GM23338 (cell line): ENCODE measurements around the gene ABAT.

ENCODE experiments used
- CREB1 ChIP-seq: fragments of 250-450 bp; sonication (Bioruptor Pico); IDR thresholded peaks from 2 replicates; pipeline ENCODE4 v1.5.0; 2020; ENCODE audit warnings: low read depth, mild to moderate bottlenecking, moderate library complexity
- EZH2 ChIP-seq: fragments of 200-600 bp; sonication (generic); IDR thresholded peaks from one replicate; pipeline ENCODE4 v1.8.0; 2017; ENCODE audit warnings: antibody characterized with exemption, mild to moderate bottlenecking, low read depth; ENCODE audit not compliant: unreplicated experiment
- EZH2phosphoT487 ChIP-seq: fragments of 200-600 bp; sonication (generic); IDR thresholded peaks from one replicate; pipeline ENCODE4 v1.8.1; 2018; ENCODE audit warnings: antibody characterized with exemption; ENCODE audit not compliant: unreplicated experiment
- JUNB ChIP-seq: IDR thresholded peaks from one replicate; pipeline ENCODE4 v1.6.1; 2016; ENCODE audit warnings: antibody characterized with exemption; ENCODE audit not compliant: unreplicated experiment
- NANOG ChIP-seq: IDR thresholded peaks from 2 replicates; pipeline ENCODE4 v1.6.1; 2016; ENCODE audit warnings: antibody characterized with exemption, borderline replicate concordance
- POLR2AphosphoS5 ChIP-seq: IDR thresholded peaks from 2 replicates; pipeline ENCODE4 v1.6.1; 2016; ENCODE audit warnings: antibody characterized with exemption, low read depth
- STAT1 ChIP-seq: IDR thresholded peaks from one replicate; pipeline ENCODE4 v1.6.1; 2016; ENCODE audit warnings: antibody characterized with exemption; ENCODE audit not compliant: unreplicated experiment
- ZNF114 ChIP-seq: fragments of 250-450 bp; sonication (Bioruptor Pico); IDR thresholded peaks from 2 replicates; pipeline ENCODE4 v1.5.0; 2020; ENCODE audit warnings: mild to moderate bottlenecking, moderate library complexity
- ZNF331 ChIP-seq: fragments of 250-450 bp; sonication (Bioruptor Pico); IDR thresholded peaks from 2 replicates; pipeline ENCODE4 v1.5.0; 2020; ENCODE audit warnings: low read depth, mild to moderate bottlenecking, moderate library complexity
- TF ChIP-seq, protein P1 (sequence below), 2 experiments: fragments of 200-600 bp in 1 of 2; sonication (generic) in 1 of 2; conservative IDR thresholded peaks; 2 replicates each; pipeline versions ENCODE4 v1.5.1 to v1.6.1; 2016 to 2017; ENCODE audit warnings: antibody characterized with exemption in 2 of 2, low read depth in 2 of 2, mild to moderate bottlenecking in 2 of 2, moderate library complexity in 1 of 2
- TF ChIP-seq, protein P2 (sequence below): IDR thresholded peaks from one replicate; pipeline ENCODE4 v1.6.1; 2018; ENCODE audit warnings: antibody characterized with exemption; ENCODE audit not compliant: unreplicated experiment
- TF ChIP-seq, protein P3 (sequence below): IDR thresholded peaks from 2 replicates; pipeline ENCODE4 v1.6.1; 2016; ENCODE audit warnings: antibody characterized with exemption
- TF ChIP-seq, protein P4 (sequence below): fragments of 250-450 bp; sonication (Bioruptor Pico); IDR thresholded peaks from 2 replicates; pipeline ENCODE4 v1.5.0; 2020; ENCODE audit warnings: mild to moderate bottlenecking, moderate library complexity

DNA sequence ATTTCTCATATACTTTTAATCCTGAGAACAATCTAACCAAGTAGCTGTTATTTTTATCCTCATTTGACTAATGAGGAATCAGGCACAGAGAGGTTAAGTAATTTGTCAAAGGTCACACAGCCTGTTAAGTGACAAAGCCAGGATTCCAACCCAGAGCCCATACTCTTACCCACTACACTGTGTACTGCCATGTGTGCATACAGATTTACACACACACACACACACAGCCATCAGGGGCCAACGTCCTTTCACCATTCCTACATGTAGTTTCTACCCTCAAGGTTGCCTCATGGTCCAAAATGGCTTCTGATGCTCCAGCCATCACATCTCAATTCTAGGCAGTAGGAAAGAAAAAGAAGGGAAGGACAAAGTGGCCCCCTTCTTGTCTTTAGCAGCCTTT, 100.9 kb downstream of the ABAT start:
- TF ChIP-seq POLR2AphosphoS5 = no peak
- TF ChIP-seq, protein P1, sequence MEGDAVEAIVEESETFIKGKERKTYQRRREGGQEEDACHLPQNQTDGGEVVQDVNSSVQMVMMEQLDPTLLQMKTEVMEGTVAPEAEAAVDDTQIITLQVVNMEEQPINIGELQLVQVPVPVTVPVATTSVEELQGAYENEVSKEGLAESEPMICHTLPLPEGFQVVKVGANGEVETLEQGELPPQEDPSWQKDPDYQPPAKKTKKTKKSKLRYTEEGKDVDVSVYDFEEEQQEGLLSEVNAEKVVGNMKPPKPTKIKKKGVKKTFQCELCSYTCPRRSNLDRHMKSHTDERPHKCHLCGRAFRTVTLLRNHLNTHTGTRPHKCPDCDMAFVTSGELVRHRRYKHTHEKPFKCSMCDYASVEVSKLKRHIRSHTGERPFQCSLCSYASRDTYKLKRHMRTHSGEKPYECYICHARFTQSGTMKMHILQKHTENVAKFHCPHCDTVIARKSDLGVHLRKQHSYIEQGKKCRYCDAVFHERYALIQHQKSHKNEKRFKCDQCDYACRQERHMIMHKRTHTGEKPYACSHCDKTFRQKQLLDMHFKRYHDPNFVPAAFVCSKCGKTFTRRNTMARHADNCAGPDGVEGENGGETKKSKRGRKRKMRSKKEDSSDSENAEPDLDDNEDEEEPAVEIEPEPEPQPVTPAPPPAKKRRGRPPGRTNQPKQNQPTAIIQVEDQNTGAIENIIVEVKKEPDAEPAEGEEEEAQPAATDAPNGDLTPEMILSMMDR (conservative IDR thresholded peaks at IDR 0.05; ENCODE audit: low read depth in 2 of 2) = no peak
- TF ChIP-seq EZH2 = no peak
- no peak for TF ChIP-seq JUNB
- TF ChIP-seq CREB1 = no peak
- TF ChIP-seq EZH2phosphoT487 = no peak
- TF ChIP-seq, protein P2, sequence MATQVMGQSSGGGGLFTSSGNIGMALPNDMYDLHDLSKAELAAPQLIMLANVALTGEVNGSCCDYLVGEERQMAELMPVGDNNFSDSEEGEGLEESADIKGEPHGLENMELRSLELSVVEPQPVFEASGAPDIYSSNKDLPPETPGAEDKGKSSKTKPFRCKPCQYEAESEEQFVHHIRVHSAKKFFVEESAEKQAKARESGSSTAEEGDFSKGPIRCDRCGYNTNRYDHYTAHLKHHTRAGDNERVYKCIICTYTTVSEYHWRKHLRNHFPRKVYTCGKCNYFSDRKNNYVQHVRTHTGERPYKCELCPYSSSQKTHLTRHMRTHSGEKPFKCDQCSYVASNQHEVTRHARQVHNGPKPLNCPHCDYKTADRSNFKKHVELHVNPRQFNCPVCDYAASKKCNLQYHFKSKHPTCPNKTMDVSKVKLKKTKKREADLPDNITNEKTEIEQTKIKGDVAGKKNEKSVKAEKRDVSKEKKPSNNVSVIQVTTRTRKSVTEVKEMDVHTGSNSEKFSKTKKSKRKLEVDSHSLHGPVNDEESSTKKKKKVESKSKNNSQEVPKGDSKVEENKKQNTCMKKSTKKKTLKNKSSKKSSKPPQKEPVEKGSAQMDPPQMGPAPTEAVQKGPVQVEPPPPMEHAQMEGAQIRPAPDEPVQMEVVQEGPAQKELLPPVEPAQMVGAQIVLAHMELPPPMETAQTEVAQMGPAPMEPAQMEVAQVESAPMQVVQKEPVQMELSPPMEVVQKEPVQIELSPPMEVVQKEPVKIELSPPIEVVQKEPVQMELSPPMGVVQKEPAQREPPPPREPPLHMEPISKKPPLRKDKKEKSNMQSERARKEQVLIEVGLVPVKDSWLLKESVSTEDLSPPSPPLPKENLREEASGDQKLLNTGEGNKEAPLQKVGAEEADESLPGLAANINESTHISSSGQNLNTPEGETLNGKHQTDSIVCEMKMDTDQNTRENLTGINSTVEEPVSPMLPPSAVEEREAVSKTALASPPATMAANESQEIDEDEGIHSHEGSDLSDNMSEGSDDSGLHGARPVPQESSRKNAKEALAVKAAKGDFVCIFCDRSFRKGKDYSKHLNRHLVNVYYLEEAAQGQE = no peak
- no peak for TF ChIP-seq ZNF114 (CRISPR knock-in tag)
- TF ChIP-seq, protein P3, sequence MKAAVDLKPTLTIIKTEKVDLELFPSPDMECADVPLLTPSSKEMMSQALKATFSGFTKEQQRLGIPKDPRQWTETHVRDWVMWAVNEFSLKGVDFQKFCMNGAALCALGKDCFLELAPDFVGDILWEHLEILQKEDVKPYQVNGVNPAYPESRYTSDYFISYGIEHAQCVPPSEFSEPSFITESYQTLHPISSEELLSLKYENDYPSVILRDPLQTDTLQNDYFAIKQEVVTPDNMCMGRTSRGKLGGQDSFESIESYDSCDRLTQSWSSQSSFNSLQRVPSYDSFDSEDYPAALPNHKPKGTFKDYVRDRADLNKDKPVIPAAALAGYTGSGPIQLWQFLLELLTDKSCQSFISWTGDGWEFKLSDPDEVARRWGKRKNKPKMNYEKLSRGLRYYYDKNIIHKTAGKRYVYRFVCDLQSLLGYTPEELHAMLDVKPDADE = no peak
- TF ChIP-seq ZNF331 (CRISPR knock-in tag) = no peak
- no peak for TF ChIP-seq STAT1
- no peak for TF ChIP-seq NANOG
- TF ChIP-seq, protein P4, sequence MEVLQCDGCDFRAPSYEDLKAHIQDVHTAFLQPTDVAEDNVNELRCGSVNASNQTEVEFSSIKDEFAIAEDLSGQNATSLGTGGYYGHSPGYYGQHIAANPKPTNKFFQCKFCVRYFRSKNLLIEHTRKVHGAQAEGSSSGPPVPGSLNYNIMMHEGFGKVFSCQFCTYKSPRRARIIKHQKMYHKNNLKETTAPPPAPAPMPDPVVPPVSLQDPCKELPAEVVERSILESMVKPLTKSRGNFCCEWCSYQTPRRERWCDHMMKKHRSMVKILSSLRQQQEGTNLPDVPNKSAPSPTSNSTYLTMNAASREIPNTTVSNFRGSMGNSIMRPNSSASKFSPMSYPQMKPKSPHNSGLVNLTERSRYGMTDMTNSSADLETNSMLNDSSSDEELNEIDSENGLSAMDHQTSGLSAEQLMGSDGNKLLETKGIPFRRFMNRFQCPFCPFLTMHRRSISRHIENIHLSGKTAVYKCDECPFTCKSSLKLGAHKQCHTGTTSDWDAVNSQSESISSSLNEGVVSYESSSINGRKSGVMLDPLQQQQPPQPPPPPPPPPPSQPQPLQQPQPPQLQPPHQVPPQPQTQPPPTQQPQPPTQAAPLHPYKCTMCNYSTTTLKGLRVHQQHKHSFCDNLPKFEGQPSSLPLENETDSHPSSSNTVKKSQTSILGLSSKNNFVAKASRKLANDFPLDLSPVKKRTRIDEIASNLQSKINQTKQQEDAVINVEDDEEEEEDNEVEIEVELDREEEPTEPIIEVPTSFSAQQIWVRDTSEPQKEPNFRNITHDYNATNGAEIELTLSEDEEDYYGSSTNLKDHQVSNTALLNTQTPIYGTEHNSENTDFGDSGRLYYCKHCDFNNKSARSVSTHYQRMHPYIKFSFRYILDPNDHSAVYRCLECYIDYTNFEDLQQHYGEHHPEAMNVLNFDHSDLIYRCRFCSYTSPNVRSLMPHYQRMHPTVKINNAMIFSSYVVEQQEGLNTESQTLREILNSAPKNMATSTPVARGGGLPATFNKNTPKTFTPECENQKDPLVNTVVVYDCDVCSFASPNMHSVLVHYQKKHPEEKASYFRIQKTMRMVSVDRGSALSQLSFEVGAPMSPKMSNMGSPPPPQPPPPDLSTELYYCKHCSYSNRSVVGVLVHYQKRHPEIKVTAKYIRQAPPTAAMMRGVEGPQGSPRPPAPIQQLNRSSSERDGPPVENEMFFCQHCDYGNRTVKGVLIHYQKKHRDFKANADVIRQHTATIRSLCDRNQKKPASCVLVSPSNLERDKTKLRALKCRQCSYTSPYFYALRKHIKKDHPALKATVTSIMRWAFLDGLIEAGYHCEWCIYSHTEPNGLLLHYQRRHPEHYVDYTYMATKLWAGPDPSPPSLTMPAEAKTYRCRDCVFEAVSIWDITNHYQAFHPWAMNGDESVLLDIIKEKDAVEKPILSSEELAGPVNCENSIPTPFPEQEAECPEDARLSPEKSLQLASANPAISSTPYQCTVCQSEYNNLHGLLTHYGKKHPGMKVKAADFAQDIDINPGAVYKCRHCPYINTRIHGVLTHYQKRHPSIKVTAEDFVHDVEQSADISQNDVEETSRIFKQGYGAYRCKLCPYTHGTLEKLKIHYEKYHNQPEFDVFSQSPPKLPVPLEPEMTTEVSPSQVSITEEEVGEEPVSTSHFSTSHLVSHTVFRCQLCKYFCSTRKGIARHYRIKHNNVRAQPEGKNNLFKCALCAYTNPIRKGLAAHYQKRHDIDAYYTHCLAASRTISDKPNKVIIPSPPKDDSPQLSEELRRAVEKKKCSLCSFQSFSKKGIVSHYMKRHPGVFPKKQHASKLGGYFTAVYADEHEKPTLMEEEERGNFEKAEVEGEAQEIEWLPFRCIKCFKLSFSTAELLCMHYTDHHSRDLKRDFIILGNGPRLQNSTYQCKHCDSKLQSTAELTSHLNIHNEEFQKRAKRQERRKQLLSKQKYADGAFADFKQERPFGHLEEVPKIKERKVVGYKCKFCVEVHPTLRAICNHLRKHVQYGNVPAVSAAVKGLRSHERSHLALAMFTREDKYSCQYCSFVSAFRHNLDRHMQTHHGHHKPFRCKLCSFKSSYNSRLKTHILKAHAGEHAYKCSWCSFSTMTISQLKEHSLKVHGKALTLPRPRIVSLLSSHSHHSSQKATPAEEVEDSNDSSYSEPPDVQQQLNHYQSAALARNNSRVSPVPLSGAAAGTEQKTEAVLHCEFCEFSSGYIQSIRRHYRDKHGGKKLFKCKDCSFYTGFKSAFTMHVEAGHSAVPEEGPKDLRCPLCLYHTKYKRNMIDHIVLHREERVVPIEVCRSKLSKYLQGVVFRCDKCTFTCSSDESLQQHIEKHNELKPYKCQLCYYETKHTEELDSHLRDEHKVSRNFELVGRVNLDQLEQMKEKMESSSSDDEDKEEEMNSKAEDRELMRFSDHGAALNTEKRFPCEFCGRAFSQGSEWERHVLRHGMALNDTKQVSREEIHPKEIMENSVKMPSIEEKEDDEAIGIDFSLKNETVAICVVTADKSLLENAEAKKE (CRISPR knock-in tag) = no peak
